T47D (cell line): Measurements from ENCODE around the gene PSME1.

ENCODE experiments used
- DNase-seq, 2 experiments: peaks; one replicate each; pipeline versions ENCODE4 v3.0.0 to v3.0.0-alpha.2; 2011 to 2012; ENCODE audit warnings: low read depth in 1 of 2, low spot score in 1 of 2
- JUND ChIP-seq: IDR thresholded peaks from 2 replicates; pipeline ENCODE4 v1.6.1; 2012; ENCODE audit warnings: low read depth
- in situ Hi-C: cut with HindIII; loops from 2 replicates; pipeline ENCODE4 v1.10.0; 2016; ENCODE audit warnings: low sequenced_read_pairs, low pct_unique_long_range_greater_than_20kb

The PSME1 gene

DNA sequence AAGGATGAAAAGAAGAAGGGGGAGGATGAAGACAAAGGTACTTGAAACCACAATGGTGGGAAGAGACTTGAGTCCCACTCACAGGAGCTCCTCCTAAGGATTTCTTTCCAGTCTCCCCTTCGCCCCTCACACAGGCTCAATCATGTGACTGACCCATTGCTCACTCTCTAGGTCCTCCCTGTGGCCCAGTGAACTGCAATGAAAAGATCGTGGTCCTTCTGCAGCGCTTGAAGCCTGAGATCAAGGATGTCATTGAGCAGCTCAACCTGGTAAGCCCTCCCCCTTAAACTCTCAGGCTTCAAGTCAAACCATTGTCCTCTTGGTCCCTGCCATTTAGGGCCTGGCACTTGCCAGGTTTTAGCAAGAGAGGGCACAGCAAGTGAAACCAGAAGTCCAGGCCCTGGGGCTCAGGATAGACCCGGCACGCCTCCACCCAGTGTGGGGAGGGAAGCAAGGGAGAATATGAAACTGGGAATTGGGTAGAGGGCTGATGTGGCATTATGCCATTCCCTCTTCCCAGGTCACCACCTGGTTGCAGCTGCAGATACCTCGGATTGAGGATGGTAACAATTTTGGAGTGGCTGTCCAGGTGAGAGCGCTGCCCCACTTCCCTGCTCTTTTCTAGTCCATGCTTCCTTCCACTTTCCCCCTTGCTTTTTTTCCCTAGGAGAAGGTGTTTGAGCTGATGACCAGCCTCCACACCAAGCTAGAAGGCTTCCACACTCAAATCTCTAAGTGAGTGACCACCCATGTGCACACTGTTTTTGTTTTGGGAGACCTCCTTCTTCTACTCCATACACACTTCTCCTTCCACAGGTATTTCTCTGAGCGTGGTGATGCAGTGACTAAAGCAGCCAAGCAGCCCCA, 1.8 kb downstream of the PSME1 start:
- no peak for TF ChIP-seq JUND
- no peak for DNase-seq
- in situ Hi-C loops: no loop called here

DNA sequence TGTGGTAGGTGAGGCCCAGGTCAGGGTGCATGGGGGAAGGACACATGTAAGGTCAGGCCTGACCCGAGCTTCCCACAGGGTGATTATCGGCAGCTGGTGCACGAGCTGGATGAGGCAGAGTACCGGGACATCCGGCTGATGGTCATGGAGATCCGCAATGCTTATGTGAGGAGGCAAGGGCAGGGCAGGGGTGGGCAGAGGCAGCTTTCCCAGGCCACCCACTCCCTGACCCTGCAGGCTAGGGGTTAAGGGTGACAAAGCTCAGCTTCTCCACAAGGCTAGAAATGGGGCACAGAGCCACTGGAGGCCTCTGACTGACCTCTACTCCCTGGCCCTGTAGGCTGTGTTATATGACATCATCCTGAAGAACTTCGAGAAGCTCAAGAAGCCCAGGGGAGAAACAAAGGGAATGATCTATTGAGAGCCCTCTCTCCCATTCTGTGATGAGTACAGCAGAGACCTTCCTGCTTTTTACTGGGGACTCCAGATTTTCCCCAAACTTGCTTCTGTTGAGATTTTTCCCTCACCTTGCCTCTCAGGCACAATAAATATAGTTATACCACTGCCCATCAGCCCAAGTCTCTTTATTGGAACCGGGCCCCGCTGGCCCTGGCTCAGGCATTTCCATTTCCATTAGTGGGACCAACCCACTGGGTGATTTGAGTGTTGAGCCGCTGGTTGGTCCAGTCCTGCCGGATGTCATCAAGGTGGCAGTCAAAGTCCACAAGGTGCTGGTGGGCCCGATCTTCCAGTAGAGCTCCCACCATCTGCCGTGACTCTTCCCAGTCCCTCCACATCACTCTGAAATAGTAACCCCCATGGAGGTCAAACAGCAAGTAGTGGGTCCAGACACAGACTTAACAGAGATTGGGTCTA, 2.6 kb downstream of the PSME1 start:
- no peak for TF ChIP-seq JUND
- DNase-seq: no peak
- in situ Hi-C loops: no loop called here

DNA sequence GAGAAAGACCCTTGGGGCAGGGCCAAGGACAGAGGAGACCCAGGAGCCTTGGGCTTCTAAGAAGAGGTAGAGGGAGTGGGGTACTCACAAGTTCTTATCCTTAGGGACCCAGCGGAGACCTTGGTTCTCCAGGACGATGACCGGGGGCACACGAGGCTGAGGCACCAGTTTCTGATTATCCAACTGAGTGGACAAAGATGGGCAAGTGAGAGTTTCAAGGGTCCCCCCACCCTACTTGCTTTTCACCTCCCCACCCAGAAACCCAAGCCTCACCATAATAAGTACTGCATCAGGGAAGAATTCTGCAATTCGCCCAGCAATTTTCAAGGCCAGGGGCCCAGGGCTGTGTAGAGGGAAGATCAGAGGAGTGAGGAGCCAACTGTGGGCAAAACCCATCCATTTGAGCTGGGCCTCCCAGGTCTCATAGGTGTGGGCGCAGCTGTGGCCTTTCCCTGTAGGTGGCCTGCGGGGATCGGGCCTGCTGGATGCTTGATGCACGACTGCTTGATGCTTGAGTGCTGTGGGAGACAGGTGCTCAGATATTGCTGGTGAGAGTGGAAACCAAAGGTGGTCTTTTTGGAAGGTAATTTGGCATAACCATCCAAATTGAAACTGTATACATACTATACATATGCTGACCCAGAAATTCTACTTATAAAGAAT, 3.4 kb downstream of the PSME1 start:
- DNase-seq: peak in 1 of 2 experiments; percentile 35
- in situ Hi-C loops: no loop called here
- no peak for TF ChIP-seq JUND

DNA sequence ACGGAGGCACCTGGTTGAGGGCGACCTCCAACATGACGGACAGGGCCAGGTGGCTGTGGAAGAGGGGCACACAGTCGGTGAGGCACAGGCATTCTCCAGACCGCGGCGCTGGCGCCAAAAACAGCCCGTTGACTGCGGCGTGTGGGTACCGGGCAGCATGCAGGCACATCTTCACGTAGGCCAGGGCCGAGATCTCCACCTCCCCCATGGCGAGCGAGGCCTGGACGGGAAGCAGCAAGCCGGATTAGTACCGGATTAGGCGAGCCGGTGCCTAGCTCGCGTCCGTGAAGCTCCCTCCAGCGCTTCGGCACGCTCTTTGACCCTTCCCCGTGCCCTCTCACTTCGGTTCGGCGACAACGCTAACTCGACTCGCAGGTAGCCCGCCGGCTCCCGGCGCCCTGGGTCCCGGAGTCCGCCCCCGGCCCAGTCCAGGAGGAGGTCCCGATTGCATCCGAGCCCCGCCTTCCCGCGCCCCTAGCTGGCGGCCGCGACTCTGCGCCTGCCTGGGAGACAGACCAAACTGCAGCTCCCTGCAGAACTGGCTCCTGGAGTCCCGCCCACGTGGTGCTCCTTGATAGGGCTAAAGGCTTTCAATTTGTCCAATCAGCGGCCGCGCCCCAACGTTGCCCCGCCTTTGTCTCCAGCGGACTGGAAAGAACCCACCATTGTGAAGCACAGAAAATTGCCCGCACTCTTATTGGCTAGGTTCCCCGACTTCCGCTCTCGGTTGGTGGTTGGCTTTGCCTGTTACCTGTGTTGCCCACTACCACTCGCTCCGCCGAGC, 5.3 kb downstream of the PSME1 start, which contains the start of gene EMC9:
Gene EMC9, minus strand, starts transcription at position 495 of the 784 bp plus-strand sequence. Its CDS starts 287 bp downstream, at position 208.
- no peak for TF ChIP-seq JUND
- in situ Hi-C loops: no loop called here
- DNase-seq: peak; percentile 92 to 98

DNA sequence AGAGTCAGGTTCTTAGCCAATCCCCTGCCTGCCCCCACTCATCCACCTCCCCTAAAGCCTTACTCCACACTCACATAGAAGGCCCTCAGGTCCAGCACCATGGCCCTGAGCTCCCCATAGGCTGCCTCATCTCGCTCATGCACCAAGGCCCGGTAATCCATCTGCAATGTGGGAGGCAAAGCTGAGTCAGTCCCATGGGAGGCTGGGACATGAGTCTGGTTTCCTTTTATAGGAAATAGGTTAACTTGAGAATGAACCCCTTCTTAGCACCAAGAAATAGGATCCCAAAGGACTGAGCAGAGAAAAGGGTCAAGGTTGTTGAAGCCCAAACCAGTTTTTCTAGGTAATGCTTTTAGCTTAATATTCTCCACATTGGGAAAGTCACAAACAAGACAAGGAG, 7.5 kb downstream of the PSME1 start:
- TF ChIP-seq JUND: no peak
- in situ Hi-C loops: no loop called here
- no peak for DNase-seq

DNA sequence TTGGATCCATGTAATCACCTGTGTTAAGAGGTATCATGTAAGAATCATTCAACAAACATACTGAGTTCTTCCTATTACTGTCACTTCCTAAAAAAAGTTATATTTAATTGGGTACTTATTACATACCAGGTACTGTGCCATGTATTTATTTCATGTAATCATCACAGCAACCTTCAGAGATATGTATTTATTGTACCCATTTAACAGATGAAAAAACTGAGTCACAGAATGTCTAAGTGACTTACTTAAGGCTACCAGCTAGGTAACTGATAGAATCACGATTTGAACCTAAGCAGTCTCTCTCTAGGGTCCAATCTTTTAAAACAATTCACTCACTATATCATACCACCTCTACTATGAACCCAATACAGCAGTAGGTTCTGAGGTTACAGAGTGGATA, 8.5 kb downstream of the PSME1 start:
- in situ Hi-C loops: no loop called here
- no peak for DNase-seq
- no peak for TF ChIP-seq JUND

DNA sequence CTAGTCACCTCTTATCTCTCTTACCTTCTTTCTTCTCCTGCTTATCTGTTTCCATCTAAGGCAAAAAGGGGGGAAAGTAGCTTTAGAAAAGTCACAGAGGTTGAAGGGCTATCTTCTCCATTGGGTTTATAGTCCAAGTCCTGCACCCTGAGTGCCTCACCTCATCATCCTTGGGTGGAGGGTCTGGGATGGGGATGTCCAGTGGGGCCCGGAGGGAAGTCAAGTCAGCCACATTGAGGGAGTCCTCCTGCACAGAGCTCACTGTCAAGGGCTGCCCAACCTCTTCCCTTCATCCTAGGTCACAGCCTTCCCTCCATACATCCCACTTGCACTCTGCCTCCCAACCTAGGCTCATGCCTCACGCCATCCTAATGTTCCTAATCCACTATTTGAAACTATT, 9.2 kb downstream of the PSME1 start:
- in situ Hi-C loops: no loop called here
- TF ChIP-seq JUND: no peak
- DNase-seq: no peak

DNA sequence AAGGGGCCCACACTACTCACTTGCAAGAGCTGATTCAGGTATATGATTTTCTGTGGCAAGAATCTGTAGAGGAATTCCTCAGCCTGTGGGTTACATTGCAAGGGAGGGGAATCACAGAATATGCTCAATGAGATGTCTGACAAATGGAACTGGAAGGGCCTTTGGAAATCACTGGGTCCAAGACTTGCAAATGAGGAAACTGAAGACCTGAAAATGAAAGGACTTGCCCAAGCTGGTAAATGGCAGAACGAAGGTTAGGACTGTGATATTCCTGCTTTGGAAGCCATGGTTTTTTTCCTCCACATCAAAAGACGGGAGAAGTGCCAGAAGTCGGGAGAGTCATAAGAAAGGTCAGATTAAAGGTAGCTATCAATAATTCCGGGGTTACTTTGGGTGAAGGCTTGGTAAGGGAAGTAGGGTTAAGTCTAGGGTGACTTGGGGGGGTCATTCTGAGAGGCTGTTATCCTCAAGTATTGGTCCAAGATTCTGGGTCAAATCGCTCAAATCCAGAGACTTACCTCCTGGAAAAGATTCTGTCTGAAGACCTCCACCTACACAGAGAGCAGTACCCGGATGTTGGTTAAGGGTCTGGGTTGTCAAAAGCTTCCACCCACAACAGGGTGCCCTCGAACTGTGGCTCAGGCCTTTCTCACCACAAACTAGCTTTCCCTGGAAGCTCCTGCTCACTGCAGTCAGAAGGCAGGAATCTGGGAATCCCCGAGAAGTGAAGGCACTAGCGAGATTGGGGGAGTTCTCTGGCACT, 9.9 kb downstream of the PSME1 start:
- in situ Hi-C loops: no loop called here

DNA sequence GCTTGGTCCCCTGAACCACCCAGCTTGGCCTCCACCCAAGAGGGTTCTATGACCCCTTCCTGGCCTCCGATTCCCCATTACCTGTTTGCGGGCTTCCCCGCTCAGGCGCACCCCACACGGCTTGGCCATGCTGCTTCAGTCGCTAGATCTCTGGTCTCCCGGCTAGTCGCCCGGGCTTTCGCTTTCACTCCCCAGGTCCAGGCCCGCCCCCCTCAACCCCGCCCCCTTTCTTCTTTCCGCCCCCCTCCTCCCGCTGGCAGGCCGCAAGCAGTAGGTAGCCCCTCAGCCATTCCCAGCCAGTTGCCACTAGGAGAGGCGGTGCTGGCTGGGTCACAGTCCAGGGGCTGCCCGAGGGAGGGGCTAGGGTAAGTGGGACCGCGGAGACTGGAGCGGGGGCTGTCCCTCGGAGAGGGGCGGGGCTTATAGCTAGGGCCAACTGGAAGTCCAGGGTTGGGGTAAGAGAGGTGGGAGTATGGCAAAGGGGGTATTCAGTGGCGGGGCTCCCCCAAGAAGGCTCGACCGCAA, 10.5 kb downstream of the PSME1 start, which contains the start of gene PSME2:
Gene PSME2, minus strand, starts transcription at position 158 of the 525 bp plus-strand sequence. Its CDS starts 29 bp downstream, at position 129.
- no peak for TF ChIP-seq JUND
- in situ Hi-C loops: no loop called here
- peak; percentile 81 to 97 for DNase-seq

More for the DNA sequence above, 9.9 kb downstream of the PSME1 start:
- TF ChIP-seq JUND: no peak
- no peak for DNase-seq

DNA sequence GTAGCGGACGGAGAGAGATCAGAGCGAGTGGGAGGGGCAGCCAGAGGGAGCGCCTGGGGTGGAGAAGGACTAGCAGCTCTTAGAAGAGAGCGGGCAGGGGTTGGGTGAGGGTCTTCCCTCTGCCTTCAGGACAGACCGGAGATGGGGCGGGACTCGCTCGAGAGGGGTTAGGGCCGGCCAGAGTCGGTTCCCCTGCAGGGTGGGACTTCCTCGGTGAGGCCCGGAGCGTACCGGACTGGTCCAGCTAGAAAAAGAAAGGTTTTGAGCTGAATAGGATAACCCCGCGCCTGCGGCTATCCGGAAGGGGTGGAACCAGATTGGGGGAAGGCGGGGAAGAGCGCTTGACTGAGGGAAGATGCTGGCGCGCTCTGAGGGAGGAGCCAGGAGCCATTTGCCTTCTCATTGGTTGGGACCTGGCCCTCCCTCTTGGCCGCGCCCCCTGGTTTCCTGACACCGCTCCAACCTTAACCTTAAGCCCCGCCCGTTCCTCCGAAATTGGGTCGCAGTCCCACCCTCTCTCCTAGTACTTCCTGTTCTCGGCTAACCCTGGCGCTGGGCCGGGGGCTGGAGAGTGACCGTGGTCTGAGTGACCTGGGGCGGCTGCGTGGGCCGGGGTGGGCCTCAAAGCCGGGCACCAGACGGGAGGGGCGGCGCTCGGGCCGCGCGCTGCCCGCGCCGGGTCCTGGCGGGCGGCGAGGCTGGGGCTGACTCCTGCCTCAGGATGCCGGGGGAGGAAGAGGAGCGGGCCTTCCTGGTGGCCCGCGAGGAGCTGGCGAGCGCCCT, 11.2 kb downstream of the PSME1 start, which contains the start of gene RNF31:
Gene RNF31, plus strand, starts transcription at position 521 of the 783 bp plus-strand sequence. Its CDS starts 201 bp downstream, at position 722.
- in situ Hi-C loops: no loop called here
- DNase-seq: peak; percentile 74 to 98
- TF ChIP-seq JUND: no peak
